ENCODE results near the gene PPARGC1A. TPM values are rescaled to one million over a fixed set of nuclear protein-coding genes. Genes with fewer than 3 reads are reported as not detected.

Gene PPARGC1A
- total and polyA plus RNA-seq, 2 donors (not counting 3 experiments of a cell fraction or from before 2014, with no cell fraction given): not detected

DNA sequence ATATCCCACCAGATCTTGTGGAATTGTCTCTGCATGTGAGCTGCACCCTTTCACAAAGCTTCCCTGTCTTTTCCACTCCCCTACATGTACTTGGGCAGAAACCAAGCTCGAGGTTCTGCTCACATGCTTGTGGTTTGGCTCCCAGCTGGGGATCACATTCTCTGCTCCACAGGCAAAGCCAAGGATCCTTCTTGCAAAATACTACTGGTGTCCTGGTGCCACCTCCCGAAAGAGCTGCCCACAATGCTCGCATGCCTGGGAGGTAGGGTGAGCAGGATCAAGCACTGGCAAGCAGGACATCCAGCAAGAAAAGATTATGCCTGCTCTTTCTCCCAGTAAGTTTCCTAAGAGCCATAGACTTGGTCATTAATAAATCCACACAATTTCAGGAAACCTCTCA, 45.1 kb upstream of the PPARGC1A start:
- dilution Hi-C loops (cut with MboI; ENCODE audit: extremely low pct_ligation_motif_present, low sequenced_read_pairs): no loop called here
- Histone ChIP-seq H3K4me1 (ENCODE audit: control insufficient read depth, extremely low read depth, insufficient read depth, low read length) (no peaks in the 10 kb centered on the region), H3K9ac (replicated peaks; ENCODE audit: extremely low read depth, insufficient read depth, low read length) (no peak overlapping the region), H3K79me2 (ENCODE audit: control insufficient read depth, insufficient read depth, low read length) (no peaks in the 10 kb centered on the region), H3K36me3 (ENCODE audit: control insufficient read depth in 2 of 2, extremely low read depth in 1 of 2, insufficient read depth in 2 of 2, low read length in 2 of 2) (no peaks in the 10 kb centered on the region), H3K9me3 (replicated peaks; ENCODE audit: control insufficient read depth, insufficient read depth, low read length) (no peaks in the 10 kb centered on the region), H3K4me2 (ENCODE audit: insufficient read depth, low read length) (no peak overlapping the region), H3K27ac (ENCODE audit: insufficient read depth, low read depth, low read length) (no peak overlapping the region), H4K20me1 (replicated peaks; ENCODE audit: control insufficient read depth, extremely low read depth, insufficient read depth, low read length) (no peaks in the 10 kb centered on the region), H3K9me1 (replicated peaks; ENCODE audit: control insufficient read depth, extremely low read depth, insufficient read depth, low read length) (no peaks in the 10 kb centered on the region), H3K4me3 (replicated peaks in 1 of 3; ENCODE audit: insufficient read depth in 1 of 3, low read depth in 1 of 3, low read length in 3 of 3) (no peak overlapping the region), H2AFZ (ENCODE audit: low read depth, low read length) (no peak overlapping the region), H3K27me3 (ENCODE audit: control insufficient read depth in 2 of 2, insufficient read depth in 2 of 2, low read length in 2 of 2) (no peaks in the 10 kb centered on the region)
- intact Hi-C loops (cut with micrococcal nuclease): no loop called here
- TF ChIP-seq JUN (IDR thresholded peaks at IDR 0.05; ENCODE audit: borderline replicate concordance, insufficient read depth, insufficient read length, low read depth): no peak
- no peak for TF ChIP-seq POLR2AphosphoS5 (IDR thresholded peaks at IDR 0.05; ENCODE audit: insufficient read depth, low read depth, low read length)
- no peak for TF ChIP-seq FOS (IDR thresholded peaks at IDR 0.05; ENCODE audit: borderline replicate concordance, insufficient read depth, low read length)
- TF ChIP-seq EZH2 (IDR thresholded peaks at IDR 0.05; ENCODE audit: borderline replicate concordance, low read depth, low read length, severe bottlenecking): no peak
- TF ChIP-seq, protein P1, sequence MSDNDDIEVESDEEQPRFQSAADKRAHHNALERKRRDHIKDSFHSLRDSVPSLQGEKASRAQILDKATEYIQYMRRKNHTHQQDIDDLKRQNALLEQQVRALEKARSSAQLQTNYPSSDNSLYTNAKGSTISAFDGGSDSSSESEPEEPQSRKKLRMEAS (IDR thresholded peaks at IDR 0.05; ENCODE audit: insufficient read depth, insufficient read length): no peak
- TF ChIP-seq POLR2A (IDR thresholded peaks at IDR 0.05; ENCODE audit: low read depth, low read length): no peak
- no peak for TF ChIP-seq MYC (IDR thresholded peaks at IDR 0.05; ENCODE audit: low read depth, low read length)
- TF ChIP-seq GATA2 (IDR thresholded peaks at IDR 0.05; ENCODE audit: insufficient read depth, insufficient read length, low read depth, low read length): no peak
- TF ChIP-seq, protein P2, sequence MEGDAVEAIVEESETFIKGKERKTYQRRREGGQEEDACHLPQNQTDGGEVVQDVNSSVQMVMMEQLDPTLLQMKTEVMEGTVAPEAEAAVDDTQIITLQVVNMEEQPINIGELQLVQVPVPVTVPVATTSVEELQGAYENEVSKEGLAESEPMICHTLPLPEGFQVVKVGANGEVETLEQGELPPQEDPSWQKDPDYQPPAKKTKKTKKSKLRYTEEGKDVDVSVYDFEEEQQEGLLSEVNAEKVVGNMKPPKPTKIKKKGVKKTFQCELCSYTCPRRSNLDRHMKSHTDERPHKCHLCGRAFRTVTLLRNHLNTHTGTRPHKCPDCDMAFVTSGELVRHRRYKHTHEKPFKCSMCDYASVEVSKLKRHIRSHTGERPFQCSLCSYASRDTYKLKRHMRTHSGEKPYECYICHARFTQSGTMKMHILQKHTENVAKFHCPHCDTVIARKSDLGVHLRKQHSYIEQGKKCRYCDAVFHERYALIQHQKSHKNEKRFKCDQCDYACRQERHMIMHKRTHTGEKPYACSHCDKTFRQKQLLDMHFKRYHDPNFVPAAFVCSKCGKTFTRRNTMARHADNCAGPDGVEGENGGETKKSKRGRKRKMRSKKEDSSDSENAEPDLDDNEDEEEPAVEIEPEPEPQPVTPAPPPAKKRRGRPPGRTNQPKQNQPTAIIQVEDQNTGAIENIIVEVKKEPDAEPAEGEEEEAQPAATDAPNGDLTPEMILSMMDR (IDR thresholded peaks at IDR 0.05; ENCODE audit: extremely low read depth in 1 of 2, insufficient read depth in 1 of 2, low read depth in 1 of 2, low read length in 2 of 2): no peak
- no peak for FAIRE-seq
- no peak for DNase-seq (ENCODE audit: low read depth, low spot score)
- BruUV-seq (replicated peaks): no TSS peak
- ChIA-PET POLR2A (no interaction called here), CTCF (no interaction called here)
